ENCODE measurements around the gene GPR55. TPM values are rescaled to one million over a fixed set of nuclear protein-coding genes. Genes with fewer than 3 reads are reported as not detected.

GPR55 gene
- total and polyA plus RNA-seq, 10 of the 15 experiments (the other 5 are each of a cell fraction or from before 2014, with no cell fraction given): 2.1 to 30.1 (median 16.2) TPM

- TF ChIP-seq SRF (IDR thresholded peaks at IDR 0.05; ENCODE audit: low read depth in 2 of 2, low read length in 2 of 2) (peak in 1 of 2 experiments; percentile 54; a peak in 1 of 4 replicates), FOS (IDR thresholded peaks at IDR 0.05; ENCODE audit: borderline replicate concordance, extremely low read depth, insufficient read length) (no peak), CEBPZ (IDR thresholded peaks at IDR 0.05; ENCODE audit: low read depth, low read length) (no peak), CTCF (IDR thresholded peaks at IDR 0.05 in 2 of 3, conservative IDR thresholded peaks at IDR 0.05 in 1 of 3; ENCODE audit: control insufficient read depth in 2 of 3, extremely low read depth in 1 of 3, insufficient read depth in 1 of 3, low read depth in 3 of 3, low read length in 3 of 3) (no peak), IRF5 (IDR thresholded peaks at IDR 0.05; ENCODE audit: borderline replicate concordance) (no peak), ATF3 (IDR thresholded peaks at IDR 0.05; ENCODE audit: borderline replicate concordance, extremely low read depth, low read depth, low read length) (no peak), PML (IDR thresholded peaks at IDR 0.05; ENCODE audit: low read length) (peak; percentile 95), EGR1 (IDR thresholded peaks at IDR 0.05; ENCODE audit: borderline replicate concordance in 1 of 2, low read depth in 2 of 2, low read length in 2 of 2) (no peak), RUNX3 (IDR thresholded peaks at IDR 0.05; ENCODE audit: low read length) (peak; percentile 96), NR2F1 (conservative IDR thresholded peaks at IDR 0.05) (peak; percentile 98), ZBED1 (IDR thresholded peaks at IDR 0.05; ENCODE audit: borderline replicate concordance) (peak; percentile 96), CEBPB (IDR thresholded peaks at IDR 0.05; ENCODE audit: borderline replicate concordance in 1 of 2, low read depth in 2 of 2, low read length in 2 of 2) (peak in 1 of 2 experiments; percentile 76; a peak in 2 of 4 replicates)
- TF ChIP-seq, protein P1, sequence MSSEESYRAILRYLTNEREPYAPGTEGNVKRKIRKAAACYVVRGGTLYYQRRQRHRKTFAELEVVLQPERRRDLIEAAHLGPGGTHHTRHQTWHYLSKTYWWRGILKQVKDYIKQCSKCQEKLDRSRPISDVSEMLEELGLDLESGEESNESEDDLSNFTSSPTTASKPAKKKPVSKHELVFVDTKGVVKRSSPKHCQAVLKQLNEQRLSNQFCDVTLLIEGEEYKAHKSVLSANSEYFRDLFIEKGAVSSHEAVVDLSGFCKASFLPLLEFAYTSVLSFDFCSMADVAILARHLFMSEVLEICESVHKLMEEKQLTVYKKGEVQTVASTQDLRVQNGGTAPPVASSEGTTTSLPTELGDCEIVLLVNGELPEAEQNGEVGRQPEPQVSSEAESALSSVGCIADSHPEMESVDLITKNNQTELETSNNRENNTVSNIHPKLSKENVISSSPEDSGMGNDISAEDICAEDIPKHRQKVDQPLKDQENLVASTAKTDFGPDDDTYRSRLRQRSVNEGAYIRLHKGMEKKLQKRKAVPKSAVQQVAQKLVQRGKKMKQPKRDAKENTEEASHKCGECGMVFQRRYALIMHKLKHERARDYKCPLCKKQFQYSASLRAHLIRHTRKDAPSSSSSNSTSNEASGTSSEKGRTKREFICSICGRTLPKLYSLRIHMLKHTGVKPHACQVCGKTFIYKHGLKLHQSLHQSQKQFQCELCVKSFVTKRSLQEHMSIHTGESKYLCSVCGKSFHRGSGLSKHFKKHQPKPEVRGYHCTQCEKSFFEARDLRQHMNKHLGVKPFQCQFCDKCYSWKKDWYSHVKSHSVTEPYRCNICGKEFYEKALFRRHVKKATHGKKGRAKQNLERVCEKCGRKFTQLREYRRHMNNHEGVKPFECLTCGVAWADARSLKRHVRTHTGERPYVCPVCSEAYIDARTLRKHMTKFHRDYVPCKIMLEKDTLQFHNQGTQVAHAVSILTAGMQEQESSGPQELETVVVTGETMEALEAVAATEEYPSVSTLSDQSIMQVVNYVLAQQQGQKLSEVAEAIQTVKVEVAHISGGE (CRISPR knock-in tag; IDR thresholded peaks at IDR 0.05): no peak
These were observed 49.3 kb upstream of the GPR55 start (continued) for GRCh38 chr2:230974096-230974913.
